ENCODE data around the gene PLCL2.

DNA sequence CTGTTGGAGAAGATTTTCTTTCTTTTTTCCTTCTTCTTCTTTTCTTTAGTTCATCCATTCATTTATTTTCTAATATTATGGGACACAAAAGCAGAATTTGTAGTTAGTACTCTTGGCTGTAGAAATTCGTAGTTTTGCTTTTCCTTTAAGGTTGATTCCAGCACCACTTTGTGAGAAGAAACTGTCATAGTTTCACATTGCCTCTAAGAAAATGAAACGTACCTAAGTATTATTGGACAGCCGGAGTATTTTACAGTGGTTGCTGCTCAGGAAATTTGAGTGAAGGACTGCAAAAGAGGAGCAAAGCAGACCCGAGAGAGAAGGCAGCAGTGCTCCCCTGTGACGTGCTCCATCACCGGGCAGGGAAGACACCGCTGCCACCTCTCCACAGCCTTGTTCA, 48.1 kb downstream of the PLCL2 start:
- 0 out of 2 replicates have a peak, but pooled peaks have one; percentile 32 for TF ChIP-seq POLR2A (IDR thresholded peaks at IDR 0.05; ENCODE audit: low read depth, low read length)
- no peak for TF ChIP-seq POLR2AphosphoS5 (IDR thresholded peaks at IDR 0.05; ENCODE audit: low read depth, low read length)
